Common myeloid progenitor, CD34-positive (primary cell): ENCODE data around the gene PAQR7.

ENCODE experiments used
- CTCF ChIA-PET: fragments of 350-600 bp; sonication (Branson Sonifier 250); formaldehyde crosslinking; loops from one replicate; lab custom pipeline; 2021; ENCODE audit warnings: antibody characterized with exemption; lab: Charles Lee
- POLR2A ChIA-PET: fragments of 350-600 bp; sonication (Branson Sonifier 250); formaldehyde crosslinking; loops from one replicate; lab custom pipeline; 2021; ENCODE audit warnings: antibody characterized with exemption; lab: Charles Lee
- DNase-seq, 3 donors: peaks; one replicate each; pipeline versions ENCODE4 v3.0.0 to v3.0.0-alpha.2; 2013
- H3K27ac ChIP-seq, 2 experiments: 1 replicate in 1 of 2; 2 replicates in 1 of 2; pipeline ENCODE4 v1.7.0; 2013; ENCODE audit warnings: inconsistent platforms in 2 of 2, low read length in 2 of 2, mild to moderate bottlenecking in 2 of 2, low read depth in 1 of 2, moderate library complexity in 1 of 2; ENCODE audit not compliant: severe bottlenecking in 2 of 2, insufficient read depth in 1 of 2, poor library complexity in 1 of 2
- H3K27me3 ChIP-seq, 5 experiments: replicated peaks in 2 of 5; 1 replicate in 3 of 5; 2 replicates in 2 of 5; pipeline versions ENCODE4 v1.6.1 to v1.7.0; 2013; ENCODE audit warnings: low read length in 4 of 5, mild to moderate bottlenecking in 2 of 5, moderate library complexity in 2 of 5, inconsistent platforms in 1 of 5; ENCODE audit not compliant: insufficient read depth in 5 of 5, control insufficient read depth in 4 of 5
- H3K36me3 ChIP-seq, 4 experiments: 1 replicate in 2 of 4; 2 replicates in 2 of 4; pipeline versions ENCODE4 v1.6.1 to v1.7.0; 2013; ENCODE audit warnings: low read length in 3 of 4, control low read depth in 1 of 4, mild to moderate bottlenecking in 1 of 4; ENCODE audit not compliant: control insufficient read depth in 4 of 4, insufficient read depth in 4 of 4
- H3K4me1 ChIP-seq, 4 experiments: 1 replicate in 3 of 4; 2 replicates in 1 of 4; pipeline versions ENCODE4 v1.6.1 to v1.7.1; 2013; ENCODE audit warnings: low read length in 3 of 4, mild to moderate bottlenecking in 3 of 4, control low read depth in 1 of 4, inconsistent platforms in 1 of 4, moderate library complexity in 1 of 4; ENCODE audit not compliant: control insufficient read depth in 4 of 4, insufficient read depth in 4 of 4; ENCODE audit errors: control extremely low read depth in 1 of 4
- H3K4me3 ChIP-seq, 7 experiments: 1 replicate in 4 of 7; 2 replicates in 3 of 7; pipeline versions ENCODE4 v1.5.1 to v1.7.0; 2013; ENCODE audit warnings: mild to moderate bottlenecking in 7 of 7, low read length in 6 of 7, moderate library complexity in 6 of 7, inconsistent platforms in 2 of 7, low read depth in 2 of 7, control low read depth in 1 of 7; ENCODE audit not compliant: insufficient read depth in 4 of 7, control insufficient read depth in 1 of 7; ENCODE audit errors: extremely low read depth in 1 of 7
- H3K9me3 ChIP-seq, 5 experiments: 1 replicate in 4 of 5; 2 replicates in 1 of 5; pipeline versions ENCODE4 v1.6.1 to v1.7.1; 2013; ENCODE audit warnings: low read length in 4 of 5, mild to moderate bottlenecking in 2 of 5, inconsistent platforms in 1 of 5, low read depth in 1 of 5, moderate library complexity in 1 of 5; ENCODE audit not compliant: control insufficient read depth in 4 of 5, insufficient read depth in 2 of 5; ENCODE audit errors: control extremely low read depth in 1 of 5
- WGBS: methylation state at CpG from one replicate; pipeline ENCODE4 v1.1.5; 2013; ENCODE audit not compliant: insufficient coverage; 5-methylcytosine and 5-hydroxymethylcytosine counted together

PAQR7 gene

DNA sequence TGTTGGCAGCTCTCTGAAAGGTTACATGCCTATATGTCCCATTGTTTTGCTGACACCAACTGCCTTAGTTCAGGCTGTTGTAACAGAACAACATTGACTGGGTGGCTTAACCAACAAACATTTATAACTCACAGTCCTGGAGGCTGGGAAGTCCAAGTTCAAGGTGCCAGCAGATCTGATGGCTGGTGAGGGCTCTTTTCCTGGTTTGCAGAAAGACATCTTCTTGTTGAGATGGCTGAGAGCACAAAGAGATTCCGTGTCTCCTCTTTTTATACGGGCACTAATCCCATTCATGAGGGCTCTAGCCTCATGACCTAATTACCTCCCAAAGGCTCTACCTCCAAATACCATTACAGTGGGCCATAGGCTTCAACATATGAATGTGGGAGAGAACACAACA, 41.0 kb upstream of the PAQR7 start:
- H3K27me3 ChIP-seq, result no peaks in the 10 kb centered on the region
- H3K27ac ChIP-seq, result no peak overlapping the region
- CTCF ChIA-PET, result no interaction called here

DNA sequence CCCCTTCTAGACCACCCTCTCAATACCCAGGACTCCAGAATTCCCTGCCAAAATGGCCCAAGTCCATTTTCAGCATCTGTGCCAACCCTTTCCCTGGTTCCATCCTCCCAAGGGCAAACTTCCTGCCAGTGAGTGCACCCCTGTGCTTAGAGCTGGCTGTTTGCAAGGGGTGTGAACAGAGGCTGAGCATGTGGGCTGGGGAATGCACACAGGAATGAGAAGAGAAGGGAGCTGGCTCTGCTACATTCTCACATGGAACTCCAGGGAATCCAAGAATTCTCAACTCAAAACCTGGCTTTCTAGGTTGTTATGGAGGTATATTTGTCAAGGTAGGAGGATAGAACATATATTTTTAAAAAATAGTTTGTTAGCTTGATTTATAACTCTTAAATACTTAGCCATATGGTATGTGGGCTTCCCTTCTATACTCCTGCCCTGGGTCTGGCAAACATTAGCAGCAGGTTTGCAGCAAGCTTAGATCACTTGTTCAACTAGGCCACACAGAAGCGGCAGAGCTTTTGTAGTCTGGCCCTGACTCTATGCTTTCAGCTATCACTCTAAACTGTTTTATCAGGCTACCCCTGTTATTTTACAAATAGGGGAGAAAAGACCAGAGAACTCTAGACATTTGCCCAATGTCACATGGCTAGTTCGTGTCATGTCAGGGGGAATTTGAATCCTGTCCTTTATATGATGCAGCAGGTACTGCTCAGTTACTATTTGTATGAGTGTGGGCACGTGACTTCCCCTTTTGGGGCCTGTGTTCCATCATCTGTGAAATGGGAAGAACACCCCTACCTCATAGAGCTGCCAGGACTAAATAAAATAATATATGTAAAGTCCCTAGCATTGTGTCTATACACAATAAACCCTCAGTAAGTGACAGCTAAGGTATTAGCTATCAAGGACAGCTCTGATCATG, 38.8 kb upstream of the PAQR7 start:
- no peak overlapping the region for H3K27ac ChIP-seq
- no peaks in the 10 kb centered on the region for H3K9me3 ChIP-seq
- POLR2A ChIA-PET, result interaction anchor here (1.1 kb wide), 1 partner anchor 9 kb away, joined by 4 read pairs; no protein-coding TSS in a partner anchor
- no peak overlapping the region for H3K4me3 ChIP-seq
- CTCF ChIA-PET, result interaction anchor here (0.9 to 2.5 kb wide), 3 partner anchors 11 to 83 kb away, joined by 3 to 9 read pairs (median 3); partner anchors contain the start of gene PAFAH2
- H3K36me3 ChIP-seq, result no peaks in the 10 kb centered on the region
- peaks cover 0 to 4% (median under 1%) of the 10 kb centered on the region in 4 experiments for H3K4me1 ChIP-seq
- DNase-seq, result no peak
- no peaks in the 10 kb centered on the region for H3K27me3 ChIP-seq
- WGBS, result no CpG with 5 or more reads among the region's 3 CpGs

More for the DNA sequence above, 41.0 kb upstream of the PAQR7 start:
- DNase-seq, result no peak
- POLR2A ChIA-PET, result interaction anchor here (1.4 kb wide), 1 partner anchor 74 kb away, joined by 3 read pairs; no protein-coding TSS in a partner anchor
- Histone ChIP-seq H3K9me3 (no peaks in the 10 kb centered on the region), H3K4me1 (peaks cover 0 to 4% (median under 1%) of the 10 kb centered on the region in 4 experiments), H3K4me3 (no peak overlapping the region), H3K36me3 (no peaks in the 10 kb centered on the region)
- no CpG with 5 or more reads among the region's 2 CpGs for WGBS

DNA sequence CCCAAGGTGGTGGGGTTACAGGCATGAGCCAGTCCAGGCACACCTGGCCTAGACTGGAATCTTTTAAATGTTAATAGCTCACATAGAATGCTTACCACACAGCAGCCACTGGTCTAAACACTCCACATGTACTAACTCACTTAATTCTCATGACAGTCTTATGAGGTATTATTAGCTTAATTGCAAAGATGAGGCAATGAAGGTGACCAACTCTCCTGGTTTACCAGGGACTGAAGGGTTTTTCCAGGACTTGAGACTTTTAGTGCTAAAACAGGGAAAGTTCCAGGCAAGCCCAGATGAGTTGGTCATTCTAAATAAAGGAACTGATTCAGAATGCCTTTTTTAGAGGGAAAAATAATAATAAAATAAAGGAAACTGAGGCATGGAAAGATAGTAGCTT, 37.7 kb upstream of the PAQR7 start:
- CTCF ChIA-PET, result interaction anchor here (1.2 to 2.8 kb wide), 3 partner anchors 10 to 17 kb away, joined by 3 to 10 read pairs (median 9); no protein-coding TSS in a partner anchor
- H3K36me3 ChIP-seq, result no peaks in the 10 kb centered on the region
- no peak overlapping the region for H3K4me3 ChIP-seq
- peaks cover 0 to 4% (median under 1%) of the 10 kb centered on the region in 4 experiments for H3K4me1 ChIP-seq
- POLR2A ChIA-PET, result no interaction called here
- no peaks in the 10 kb centered on the region for H3K9me3 ChIP-seq
- DNase-seq, result no peak
- no peak overlapping the region for H3K27ac ChIP-seq
- peaks cover 0 to 3% (median 0%) of the 10 kb centered on the region in 5 experiments for H3K27me3 ChIP-seq

DNA sequence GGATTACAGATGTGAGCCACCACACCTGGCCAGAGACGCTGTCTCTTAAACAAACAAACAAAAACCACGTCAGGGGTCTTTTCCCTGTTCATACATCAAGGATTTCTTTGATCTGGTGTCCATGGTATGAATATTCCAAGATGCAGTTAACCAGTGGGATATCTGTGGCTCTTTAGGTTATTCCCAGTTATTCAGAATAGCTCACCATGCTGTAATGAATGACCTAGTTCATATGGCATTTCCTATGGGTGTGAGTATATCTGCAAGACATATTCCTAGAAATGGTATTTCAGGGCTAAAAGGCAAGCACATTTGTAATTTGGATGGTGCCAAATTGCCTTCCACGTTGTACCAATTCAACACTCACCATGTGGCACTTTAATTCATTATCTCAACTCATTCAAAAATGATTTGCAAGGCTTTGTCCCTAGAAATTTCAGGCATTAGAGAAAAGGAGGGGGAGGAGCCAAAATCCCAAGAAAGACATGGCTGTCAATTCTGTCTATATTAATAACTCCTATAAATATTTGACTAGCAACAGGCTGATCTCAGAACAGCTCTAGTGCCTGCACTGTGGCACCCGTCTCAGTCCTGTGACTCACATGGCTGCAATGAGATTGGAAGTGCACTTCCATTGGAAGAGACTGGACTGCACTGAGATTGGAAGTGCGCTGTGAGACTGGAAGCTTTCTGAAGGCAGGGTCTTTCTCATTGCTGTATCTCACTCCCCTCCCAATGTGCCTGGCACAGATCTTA, 36.7 kb upstream of the PAQR7 start:
- ChIA-PET POLR2A (no interaction called here), CTCF (interaction anchor here (1.2 to 2.8 kb wide), 3 partner anchors 9 to 16 kb away, joined by 3 to 10 read pairs (median 9); no protein-coding TSS in a partner anchor)
- no peak overlapping the region for H3K4me3 ChIP-seq
- H3K9me3 ChIP-seq, result no peaks in the 10 kb centered on the region
- WGBS, result 98% methylated on average over 3 of the region's 5 CpGs
- peaks cover 0 to 3% (median 0%) of the 10 kb centered on the region in 5 experiments for H3K27me3 ChIP-seq
- H3K4me1 ChIP-seq, result no peaks in the 10 kb centered on the region
- H3K27ac ChIP-seq, result no peak overlapping the region
- no peaks in the 10 kb centered on the region for H3K36me3 ChIP-seq
- no peak for DNase-seq

DNA sequence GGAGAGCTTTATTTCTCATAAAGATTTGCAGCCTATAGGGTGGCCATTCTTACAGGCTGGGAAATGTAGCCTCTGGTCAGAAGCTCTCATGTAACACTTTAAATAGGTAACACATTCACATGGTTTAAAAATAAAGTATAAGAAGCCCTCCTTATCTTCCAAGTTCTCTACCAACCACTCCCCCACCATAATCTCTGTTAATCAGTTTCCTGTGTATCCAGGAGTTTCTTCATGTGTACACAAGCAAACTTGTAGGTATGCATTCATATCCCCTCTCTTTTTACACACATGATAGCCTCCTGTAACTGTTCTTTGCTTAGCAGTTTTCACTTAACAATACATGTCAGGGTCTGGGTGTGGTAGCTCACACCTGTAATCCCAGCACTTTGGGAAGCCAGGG, 35.7 kb upstream of the PAQR7 start:
- Histone ChIP-seq H3K27me3 (peaks cover 0 to 3% (median 0%) of the 10 kb centered on the region in 5 experiments), H3K9me3 (no peaks in the 10 kb centered on the region), H3K36me3 (no peaks in the 10 kb centered on the region), H3K4me1 (peaks cover 0 to 8% (median 3%) of the 10 kb centered on the region in 4 experiments), H3K27ac (no peak overlapping the region), H3K4me3 (no peak overlapping the region)
- CTCF ChIA-PET, result interaction anchor here (2.8 kb wide), 1 partner anchor 15 kb away, joined by 10 read pairs; no protein-coding TSS in a partner anchor
- POLR2A ChIA-PET, result no interaction called here
- no peak for DNase-seq

DNA sequence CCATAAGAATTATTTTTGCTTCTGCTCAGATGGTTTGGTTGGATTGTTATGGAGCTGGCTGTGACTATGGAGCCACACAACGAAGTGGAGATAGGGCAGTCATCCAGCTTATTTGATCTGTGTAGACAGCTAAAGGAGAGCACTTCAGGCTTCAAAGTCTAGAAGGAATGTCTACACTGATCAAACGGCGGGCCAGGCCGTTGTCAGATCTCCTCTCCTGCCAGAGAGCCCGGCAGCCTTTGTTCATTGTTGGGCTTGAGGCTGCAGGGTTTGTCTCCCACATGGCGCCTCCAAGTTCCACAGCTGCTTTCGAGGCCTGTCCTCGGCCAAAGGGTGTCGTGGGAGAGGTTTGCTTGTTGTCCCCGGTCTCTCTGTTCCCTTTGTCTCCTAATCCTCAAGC, 33.5 kb upstream of the PAQR7 start:
- POLR2A ChIA-PET, result interaction anchor here (1.2 kb wide), 1 partner anchor 13 kb away, joined by 4 read pairs; no protein-coding TSS in a partner anchor
- H3K27ac ChIP-seq, result no peak overlapping the region

More for the DNA sequence above, 33.5 kb upstream of the PAQR7 start:
- 87% methylated on average over 6 of the region's 10 CpGs for WGBS
- peaks cover 0 to 3% (median 0%) of the 10 kb centered on the region in 5 experiments for H3K27me3 ChIP-seq
- H3K4me1 ChIP-seq, result peaks cover 6 to 19% (median 12%) of the 10 kb centered on the region in 4 experiments
- CTCF ChIA-PET, result interaction anchor here (0.9 to 20.1 kb wide), 3 partner anchors 13 to 90 kb away, joined by 4 to 368 read pairs (median 5); partner anchors contain the start of gene PAFAH2
- no peaks in the 10 kb centered on the region for H3K9me3 ChIP-seq
- peaks cover 0 to 6% (median 0%) of the 10 kb centered on the region in 4 experiments for H3K36me3 ChIP-seq
- H3K4me3 ChIP-seq, result no peak overlapping the region
- no peak for DNase-seq
